HEK293 (cell line): ENCODE results near the gene ZNF865.

ENCODE experiments used
- CTCF ChIA-PET: fragments of 350-600 bp; formaldehyde crosslinking; extraction: SDS; loops from one replicate; lab custom pipeline; 2021; ENCODE audit warnings: antibody characterized with exemption; lab: Yijun Ruan, JAX
- POLR2A ChIA-PET: fragments of 300-600 bp; formaldehyde crosslinking; extraction: SDS; loops from one replicate; lab custom pipeline; 2020; ENCODE audit warnings: antibody characterized with exemption, inconsistent platforms; lab: Yijun Ruan, JAX
- H3K27ac ChIP-seq: fragments of 200-500 bp; sonication (Bioruptor generic); 2 replicates; pipeline ENCODE4 v1.5.1; 2014; ENCODE audit warnings: low read depth, low read length, control low read depth, inconsistent platforms; ENCODE audit errors: extremely low read depth
- H3K36me3 ChIP-seq, 2 experiments: fragments of 200-500 bp in 1 of 2; sonication (Bioruptor generic) in 1 of 2; 1 replicate in 1 of 2; 2 replicates in 1 of 2; pipeline ENCODE4 v1.5.1; 2014 to 2017; ENCODE audit warnings: inconsistent platforms in 2 of 2, low read length in 2 of 2; ENCODE audit not compliant: control insufficient read depth in 2 of 2, insufficient read depth in 1 of 2
- H3K4me1 ChIP-seq: fragments of 200-500 bp; sonication (Bioruptor generic); 2 replicates; pipeline ENCODE4 v1.5.1; 2014; ENCODE audit warnings: mild to moderate bottlenecking, low read length, inconsistent platforms; ENCODE audit not compliant: control insufficient read depth, insufficient read depth
- H3K4me3 ChIP-seq: 2 replicates; pipeline ENCODE4 v1.5.1; 2011; ENCODE audit warnings: low read depth, mild to moderate bottlenecking, control low read depth, low read length, moderate library complexity
- H3K9me3 ChIP-seq: fragments of 200-500 bp; sonication (Bioruptor generic); 2 replicates; pipeline ENCODE4 v1.5.1; 2014; ENCODE audit warnings: low read depth, low read length, inconsistent platforms; ENCODE audit not compliant: control insufficient read depth, insufficient read depth
- HOXC10 ChIP-seq: sonication (generic); formaldehyde crosslinking; IDR thresholded peaks from 2 replicates; pipeline ENCODE4 v1.8.1; 2023; ENCODE audit warnings: mild to moderate bottlenecking, missing genetic modification reagents
- KLF9 ChIP-seq: fragments of 450-650 bp; formaldehyde crosslinking; IDR thresholded peaks from 2 replicates; pipeline ENCODE4 v1.5.1; 2016; ENCODE audit warnings: missing biosample characterization, missing genetic modification characterization, low read depth
- MZF1 ChIP-seq: fragments of 450-650 bp; formaldehyde crosslinking; IDR thresholded peaks from 2 replicates; pipeline ENCODE4 v1.5.1; 2017; ENCODE audit warnings: missing biosample characterization, missing genetic modification characterization, borderline replicate concordance
- SCRT1 ChIP-seq: fragments of 450-650 bp; formaldehyde crosslinking; IDR thresholded peaks from 2 replicates; pipeline ENCODE4 v1.5.1; 2016; ENCODE audit warnings: missing biosample characterization, missing genetic modification characterization, borderline replicate concordance
- WT1 ChIP-seq: fragments of 450-650 bp; formaldehyde crosslinking; IDR thresholded peaks from 2 replicates; pipeline ENCODE4 v1.5.1; 2016; ENCODE audit warnings: missing biosample characterization, missing genetic modification characterization
- ZBTB11 ChIP-seq: fragments of 450-650 bp; formaldehyde crosslinking; conservative IDR thresholded peaks from 2 replicates; pipeline ENCODE4 v1.5.1; 2016; ENCODE audit warnings: low read depth, missing biosample characterization, missing genetic modification characterization
- ZBTB49 ChIP-seq: fragments of 450-650 bp; formaldehyde crosslinking; IDR thresholded peaks from 2 replicates; pipeline ENCODE4 v1.5.1; 2016; ENCODE audit warnings: missing biosample characterization, missing genetic modification characterization, low read depth
- ZFP69B ChIP-seq: fragments of 450-650 bp; formaldehyde crosslinking; IDR thresholded peaks from 2 replicates; pipeline ENCODE4 v1.5.1; 2016; ENCODE audit warnings: missing biosample characterization, missing genetic modification characterization
- ZNF121 ChIP-seq: fragments of 450-650 bp; formaldehyde crosslinking; IDR thresholded peaks from 2 replicates; pipeline ENCODE4 v1.5.1; 2016; ENCODE audit warnings: missing biosample characterization, missing genetic modification characterization
- ZNF146 ChIP-seq: fragments of 450-650 bp; formaldehyde crosslinking; IDR thresholded peaks from 2 replicates; pipeline ENCODE4 v1.5.1; 2016; ENCODE audit warnings: missing biosample characterization, missing genetic modification characterization
- ZNF211 ChIP-seq: fragments of 450-650 bp; formaldehyde crosslinking; IDR thresholded peaks from 2 replicates; pipeline ENCODE4 v1.5.1; 2016; ENCODE audit warnings: low read depth, missing biosample characterization, missing genetic modification characterization
- ZNF223 ChIP-seq: fragments of 450-650 bp; formaldehyde crosslinking; IDR thresholded peaks from 2 replicates; pipeline ENCODE4 v1.5.1; 2016; ENCODE audit warnings: missing biosample characterization, missing genetic modification characterization
- ZNF398 ChIP-seq: fragments of 450-650 bp; formaldehyde crosslinking; IDR thresholded peaks from 2 replicates; pipeline ENCODE4 v1.5.1; 2017; ENCODE audit warnings: missing biosample characterization, missing genetic modification characterization
- ZNF416 ChIP-seq: fragments of 450-650 bp; formaldehyde crosslinking; IDR thresholded peaks from 2 replicates; pipeline ENCODE4 v1.5.1; 2016; ENCODE audit warnings: missing biosample characterization, missing genetic modification characterization
- ZNF501 ChIP-seq: fragments of 450-650 bp; formaldehyde crosslinking; IDR thresholded peaks from 2 replicates; pipeline ENCODE4 v1.5.1; 2016; ENCODE audit warnings: missing biosample characterization, missing genetic modification characterization
- ZNF549 ChIP-seq: fragments of 450-650 bp; IDR thresholded peaks from 2 replicates; pipeline ENCODE4 v1.5.1; 2018; ENCODE audit warnings: missing biosample characterization, missing genetic modification characterization, mild to moderate bottlenecking, inconsistent platforms, moderate library complexity
- ZNF580 ChIP-seq: fragments of 450-650 bp; formaldehyde crosslinking; IDR thresholded peaks from 2 replicates; pipeline ENCODE4 v1.5.1; 2016; ENCODE audit warnings: missing biosample characterization, missing genetic modification characterization
- ZNF621 ChIP-seq: fragments of 450-650 bp; formaldehyde crosslinking; IDR thresholded peaks from 2 replicates; pipeline ENCODE4 v1.5.1; 2017; ENCODE audit warnings: missing biosample characterization, missing genetic modification characterization
- ZNF623 ChIP-seq: fragments of 450-650 bp; formaldehyde crosslinking; IDR thresholded peaks from 2 replicates; pipeline ENCODE4 v1.5.1; 2016; ENCODE audit warnings: missing biosample characterization, missing genetic modification characterization
- ZNF639 ChIP-seq: fragments of 450-650 bp; formaldehyde crosslinking; IDR thresholded peaks from 2 replicates; pipeline ENCODE4 v1.5.1; 2016; ENCODE audit warnings: missing biosample characterization, missing genetic modification characterization
- ZNF791 ChIP-seq: fragments of 450-650 bp; formaldehyde crosslinking; IDR thresholded peaks from 2 replicates; pipeline ENCODE4 v1.5.1; 2016; ENCODE audit warnings: missing biosample characterization, missing genetic modification characterization
- ZNF843 ChIP-seq: fragments of 450-650 bp; formaldehyde crosslinking; IDR thresholded peaks from 2 replicates; pipeline ENCODE4 v1.5.1; 2016; ENCODE audit warnings: missing biosample characterization, missing genetic modification characterization

ZNF865 gene

DNA sequence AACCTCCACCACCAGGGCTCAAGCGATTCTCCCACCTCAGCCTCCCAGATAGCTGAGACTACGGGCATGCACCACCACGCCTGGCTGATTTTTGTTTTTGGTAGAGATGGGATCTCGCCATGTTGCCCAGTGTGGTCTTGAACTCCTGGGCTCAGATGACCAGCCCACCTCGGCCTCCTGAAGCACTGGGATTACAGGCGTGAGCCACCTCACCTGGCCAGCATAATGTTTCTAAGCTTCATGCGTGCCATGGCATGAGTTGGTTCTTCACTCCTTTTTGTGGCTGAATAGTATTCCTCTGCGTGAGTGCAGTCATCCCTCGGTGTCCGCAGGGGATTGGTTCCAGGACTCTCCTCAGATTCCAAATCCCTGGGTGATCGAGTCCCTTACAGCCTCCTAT lies 20.6 kb upstream of the ZNF865 start:
- POLR2A ChIA-PET: interaction anchor here (1.2 to 6.9 kb wide), 3 partner anchors 13 to 21 kb away, joined by 3 to 71 read pairs (median 7); partner anchors contain the start of genes FIZ1, ZNF524 and ZNF865
- Histone ChIP-seq H3K9me3 (no peaks in the 10 kb centered on the region), H3K4me3 (no peak overlapping the region), H3K36me3 (no peaks in the 10 kb centered on the region; a peak in 1 of 3 replicates), H3K4me1 (peaks cover 11% of the 10 kb centered on the region), H3K27ac (no peak overlapping the region)
- TF ChIP-seq ZNF146: peak; percentile 98
- peak; percentile 66 for TF ChIP-seq ZNF121 (tag by site-specific recombination)
- TF ChIP-seq ZNF549 (tag by site-specific recombination): no peak
- peak; percentile 54 for TF ChIP-seq ZNF580
- no peak for TF ChIP-seq HOXC10 (CRISPR knock-in tag)
- CTCF ChIA-PET: no interaction called here

DNA sequence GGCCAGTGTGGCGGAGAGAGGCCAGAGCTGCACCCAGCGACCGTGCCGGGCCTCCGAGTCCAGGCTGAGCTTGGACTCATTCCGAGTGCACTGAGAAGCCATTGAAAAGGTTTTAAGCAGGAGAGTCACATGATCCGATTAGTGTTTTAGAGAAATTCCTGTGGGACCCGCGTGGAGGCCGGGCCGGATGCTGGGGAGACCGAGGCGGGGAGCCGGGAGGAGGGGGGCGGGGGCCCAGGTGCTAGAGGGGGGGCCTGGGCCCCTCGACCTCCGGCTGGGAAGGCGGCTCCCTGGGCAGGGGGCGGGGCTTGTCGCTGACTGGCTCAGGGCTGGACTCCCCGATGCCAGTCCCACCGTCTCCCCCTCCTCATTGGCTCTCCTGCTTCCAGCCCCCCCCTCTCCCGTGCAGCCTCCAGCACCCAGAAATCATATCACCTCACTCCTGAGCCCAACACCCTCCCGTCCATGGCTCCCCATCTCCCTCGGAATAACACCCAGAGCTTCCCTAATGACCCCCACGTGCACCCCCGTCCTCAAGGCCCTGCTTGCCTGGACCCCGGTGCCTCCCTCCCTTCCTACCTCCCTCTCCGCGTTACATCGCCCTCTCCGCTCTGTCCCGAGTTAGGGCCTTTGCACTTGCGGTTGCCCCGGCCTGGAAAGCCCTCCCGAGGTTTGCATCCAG lies 19.6 kb upstream of the ZNF865 start:
- POLR2A ChIA-PET: interaction anchor here (1.2 to 6.9 kb wide), 3 partner anchors 12 to 21 kb away, joined by 3 to 71 read pairs (median 7); partner anchors contain the start of genes FIZ1, ZNF524 and ZNF865
- Histone ChIP-seq H3K36me3 (no peaks in the 10 kb centered on the region), H3K9me3 (no peaks in the 10 kb centered on the region), H3K27ac (peak overlapping the region; percentile 60; the same call in 1 of the 2 replicates), H3K4me3 (no peak overlapping the region), H3K4me1 (peaks cover 11% of the 10 kb centered on the region)
- CTCF ChIA-PET: interaction anchor here (0.7 to 1.5 kb wide), 3 partner anchors 20 to 82 kb away, joined by 4 to 8 read pairs (median 5); partner anchors contain the start of gene ZNF865
- TF ChIP-seq ZNF580: no peak; the same call in 1 of the 2 replicates
- no peak for TF ChIP-seq ZNF791 (tag by site-specific recombination)
- no peak for TF ChIP-seq ZNF639 (tag by site-specific recombination)
- TF ChIP-seq ZNF211 (tag by site-specific recombination): no peak
- TF ChIP-seq MZF1 (tag by site-specific recombination): no peak
- no peak for TF ChIP-seq ZNF223
- TF ChIP-seq ZNF398 (tag by site-specific recombination): peak; percentile 66
- TF ChIP-seq WT1 (tag by site-specific recombination): peak; percentile 48; the same call in 1 of the 2 replicates
- TF ChIP-seq KLF9: peak; percentile 62
- TF ChIP-seq ZFP69B (tag by site-specific recombination): peak; percentile 62; the same call in 1 of the 2 replicates
- no peak for TF ChIP-seq ZNF416 (tag by site-specific recombination)
- no peak for TF ChIP-seq ZBTB49 (tag by site-specific recombination)
- TF ChIP-seq ZBTB11: peak; percentile 32
- TF ChIP-seq SCRT1 (tag by site-specific recombination): no peak
- peak; percentile 98 for TF ChIP-seq ZNF623 (tag by site-specific recombination)
- TF ChIP-seq ZNF843: 0 out of 2 replicates have a peak, but pooled peaks have one; percentile 16
- TF ChIP-seq ZNF501 (tag by site-specific recombination): no peak
- no peak for TF ChIP-seq ZNF621 (tag by site-specific recombination)
